ENCODE results near the gene MYO1B. TPM values are rescaled to one million over a fixed set of nuclear protein-coding genes. Genes with fewer than 3 reads are reported as not detected.

Gene MYO1B
- total RNA-seq, 1 donor from 2014 or later: 81.0 TPM

GRCh38 chr2:191264647-191265081 is 19.5 kb downstream of the MYO1B start:
- Mint-ChIP-seq H3K36me3 (ENCODE audit: low read depth, unreplicated experiment) (no peaks in the 10 kb centered on the region), H3K27ac (ENCODE audit: unreplicated experiment) (no peak overlapping the region), H3K4me1 (ENCODE audit: unreplicated experiment) (peaks cover 48% of the 10 kb centered on the region), H3K9me3 (ENCODE audit: unreplicated experiment) (no peaks in the 10 kb centered on the region), H3K27me3 (ENCODE audit: unreplicated experiment) (no peaks in the 10 kb centered on the region), H3K4me3 (ENCODE audit: unreplicated experiment) (no peak overlapping the region)
- TF ChIP-seq CTCF (IDR thresholded peaks at IDR 0.05; ENCODE audit: unreplicated experiment): no peak
- DNase-seq (ENCODE audit: low spot score): no peak

- no peak for DNase-seq (ENCODE audit: low spot score)
- Mint-ChIP-seq H3K36me3 (ENCODE audit: low read depth, unreplicated experiment) (no peaks in the 10 kb centered on the region), H3K27me3 (ENCODE audit: unreplicated experiment) (no peaks in the 10 kb centered on the region), H3K4me1 (ENCODE audit: unreplicated experiment) (peaks cover 51% of the 10 kb centered on the region), H3K9me3 (ENCODE audit: unreplicated experiment) (no peaks in the 10 kb centered on the region), H3K4me3 (ENCODE audit: unreplicated experiment) (no peak overlapping the region), H3K27ac (ENCODE audit: unreplicated experiment) (no peak overlapping the region)
- no peak for TF ChIP-seq CTCF (IDR thresholded peaks at IDR 0.05; ENCODE audit: unreplicated experiment)
Measured at GRCh38 chr2:191265311-191266170, 20.3 kb downstream of the MYO1B start.

- Mint-ChIP-seq H3K36me3 (ENCODE audit: low read depth, unreplicated experiment) (no peaks in the 10 kb centered on the region), H3K9me3 (ENCODE audit: unreplicated experiment) (no peaks in the 10 kb centered on the region), H3K27me3 (ENCODE audit: unreplicated experiment) (no peaks in the 10 kb centered on the region), H3K4me3 (ENCODE audit: unreplicated experiment) (no peak overlapping the region), H3K27ac (ENCODE audit: unreplicated experiment) (no peak overlapping the region), H3K4me1 (ENCODE audit: unreplicated experiment) (peaks cover 56% of the 10 kb centered on the region)
- no peak for TF ChIP-seq CTCF (IDR thresholded peaks at IDR 0.05; ENCODE audit: unreplicated experiment)
- DNase-seq (ENCODE audit: low spot score): no peak
Measured at GRCh38 chr2:191266201-191266600, 21.0 kb downstream of the MYO1B start.

- Mint-ChIP-seq H3K4me3 (ENCODE audit: unreplicated experiment) (no peak overlapping the region), H3K27ac (ENCODE audit: unreplicated experiment) (no peak overlapping the region), H3K4me1 (ENCODE audit: unreplicated experiment) (peaks cover 51% of the 10 kb centered on the region), H3K27me3 (ENCODE audit: unreplicated experiment) (no peaks in the 10 kb centered on the region), H3K36me3 (ENCODE audit: low read depth, unreplicated experiment) (no peaks in the 10 kb centered on the region), H3K9me3 (ENCODE audit: unreplicated experiment) (no peaks in the 10 kb centered on the region)
- TF ChIP-seq CTCF (IDR thresholded peaks at IDR 0.05; ENCODE audit: unreplicated experiment): no peak
- DNase-seq (ENCODE audit: low spot score): no peak
Measured at GRCh38 chr2:191268596-191268995, 23.4 kb downstream of the MYO1B start.
